22Rv1 (cell line): ENCODE measurements around the gene MT1X.

ENCODE experiments used
- CTCF ChIP-seq: fragments of 450-650 bp; IDR thresholded peaks from 2 replicates; pipeline ENCODE4 v1.5.1; 2017; ENCODE audit warnings: mild to moderate bottlenecking
- ZFX ChIP-seq: fragments of 450-650 bp; IDR thresholded peaks from 2 replicates; pipeline ENCODE4 v1.6.1; 2017; ENCODE audit warnings: antibody characterized with exemption, borderline replicate concordance

DNA sequence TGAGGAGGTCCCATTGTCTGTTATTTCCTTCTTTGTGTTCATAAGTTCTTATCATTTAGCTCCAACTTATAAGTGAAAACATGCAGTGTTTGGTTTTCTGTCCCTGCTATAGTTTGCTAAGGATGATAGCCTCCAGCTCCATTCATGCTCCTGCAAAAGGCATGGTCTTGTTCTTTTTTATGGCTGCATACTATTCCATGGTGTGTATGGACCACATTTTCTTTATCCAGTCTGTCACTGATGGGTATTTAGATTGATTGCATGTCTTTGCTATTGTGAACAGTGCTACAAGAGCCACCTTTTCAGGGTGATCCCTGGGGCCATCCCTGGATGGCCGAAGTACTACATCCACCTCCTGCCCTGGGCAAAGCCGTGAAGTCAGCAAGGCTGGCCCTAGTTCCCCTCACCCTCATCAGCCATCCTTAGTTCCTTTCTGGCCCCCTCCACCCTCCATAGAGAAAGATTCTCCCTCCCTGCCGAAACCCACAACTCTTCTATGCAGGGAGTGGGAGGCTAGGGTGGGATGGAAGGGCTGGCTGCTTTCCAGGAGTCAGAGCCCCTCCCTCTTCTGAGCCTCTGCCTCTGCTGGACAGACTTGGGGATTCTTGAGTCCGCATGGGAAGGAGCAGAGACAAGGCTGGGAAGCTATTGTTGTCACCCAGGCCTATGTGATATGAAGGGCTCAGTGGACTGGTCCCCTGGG, 8.3 kb downstream of the MT1X start:
- TF ChIP-seq CTCF: no peak
- TF ChIP-seq ZFX: no peak
